DND-41 (cell line): ENCODE data around the gene SPATS2.

Experiments used
- EZH2 ChIP-seq: IDR thresholded peaks from 3 replicates; pipeline ENCODE4 v1.6.1; 2012; ENCODE audit warnings: borderline replicate concordance, low read depth, mild to moderate bottlenecking, moderate library complexity, low read length, inconsistent platforms; ENCODE audit not compliant: severe bottlenecking
- TF ChIP-seq, protein P1 (sequence below): IDR thresholded peaks from 2 replicates; pipeline ENCODE4 v1.5.1; 2012; ENCODE audit warnings: borderline replicate concordance, low read length, moderate library complexity, mild to moderate bottlenecking; ENCODE audit not compliant: poor library complexity, severe bottlenecking; ENCODE audit errors: extremely low read depth

DNA sequence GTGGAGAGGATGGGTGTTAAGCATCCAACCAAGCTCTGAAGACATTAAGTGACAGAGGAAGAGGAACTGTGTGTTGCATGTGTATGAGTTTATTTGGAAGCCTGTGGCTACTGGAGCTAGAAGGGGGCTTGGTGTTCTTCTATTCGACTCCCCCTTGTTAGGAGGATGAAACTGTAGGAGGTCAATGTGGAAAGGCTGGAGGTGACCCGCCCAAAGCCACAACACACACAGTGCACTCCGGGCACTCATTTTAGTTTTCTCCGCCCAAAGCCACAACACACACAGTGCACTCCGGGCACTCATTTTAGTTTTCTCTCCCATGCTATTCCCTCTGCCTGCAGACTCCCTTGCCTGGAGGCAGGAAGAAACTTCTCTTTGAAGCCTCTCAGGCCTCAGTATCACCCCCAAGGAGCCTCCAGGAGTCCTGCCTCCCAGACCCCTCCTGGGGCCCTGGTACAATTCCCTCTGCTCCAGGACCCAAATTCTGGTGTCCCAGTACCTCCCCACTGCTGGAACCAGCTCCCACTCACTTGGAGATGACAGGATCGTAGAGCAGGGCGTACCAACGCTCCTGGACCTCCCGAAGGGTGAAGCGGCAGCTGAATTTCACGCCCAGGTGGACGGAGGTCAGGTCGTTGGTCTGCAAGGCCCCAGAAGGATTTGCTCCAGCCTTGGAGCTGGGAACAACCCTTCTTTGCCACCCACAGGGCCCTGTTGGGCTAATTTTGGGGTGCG, 196.9 kb downstream of the SPATS2 start:
- TF ChIP-seq, protein P1, sequence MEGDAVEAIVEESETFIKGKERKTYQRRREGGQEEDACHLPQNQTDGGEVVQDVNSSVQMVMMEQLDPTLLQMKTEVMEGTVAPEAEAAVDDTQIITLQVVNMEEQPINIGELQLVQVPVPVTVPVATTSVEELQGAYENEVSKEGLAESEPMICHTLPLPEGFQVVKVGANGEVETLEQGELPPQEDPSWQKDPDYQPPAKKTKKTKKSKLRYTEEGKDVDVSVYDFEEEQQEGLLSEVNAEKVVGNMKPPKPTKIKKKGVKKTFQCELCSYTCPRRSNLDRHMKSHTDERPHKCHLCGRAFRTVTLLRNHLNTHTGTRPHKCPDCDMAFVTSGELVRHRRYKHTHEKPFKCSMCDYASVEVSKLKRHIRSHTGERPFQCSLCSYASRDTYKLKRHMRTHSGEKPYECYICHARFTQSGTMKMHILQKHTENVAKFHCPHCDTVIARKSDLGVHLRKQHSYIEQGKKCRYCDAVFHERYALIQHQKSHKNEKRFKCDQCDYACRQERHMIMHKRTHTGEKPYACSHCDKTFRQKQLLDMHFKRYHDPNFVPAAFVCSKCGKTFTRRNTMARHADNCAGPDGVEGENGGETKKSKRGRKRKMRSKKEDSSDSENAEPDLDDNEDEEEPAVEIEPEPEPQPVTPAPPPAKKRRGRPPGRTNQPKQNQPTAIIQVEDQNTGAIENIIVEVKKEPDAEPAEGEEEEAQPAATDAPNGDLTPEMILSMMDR, result no peak
- TF ChIP-seq EZH2, result no peak
